CD4-positive, alpha-beta T cell treated with Interleukin-17A for 1 hour (primary cell): ENCODE data around the gene RNPEP.
"Not testable (repeated sequence)": the region's sequence is repeated elsewhere in the genome, so short reads cannot be mapped to it uniquely, and the experiment has no call there.

Experiments used
- DNase-seq: peaks from one replicate; pipeline ENCODE4 v3.0.0-alpha.2; 2020

RNPEP gene

DNA sequence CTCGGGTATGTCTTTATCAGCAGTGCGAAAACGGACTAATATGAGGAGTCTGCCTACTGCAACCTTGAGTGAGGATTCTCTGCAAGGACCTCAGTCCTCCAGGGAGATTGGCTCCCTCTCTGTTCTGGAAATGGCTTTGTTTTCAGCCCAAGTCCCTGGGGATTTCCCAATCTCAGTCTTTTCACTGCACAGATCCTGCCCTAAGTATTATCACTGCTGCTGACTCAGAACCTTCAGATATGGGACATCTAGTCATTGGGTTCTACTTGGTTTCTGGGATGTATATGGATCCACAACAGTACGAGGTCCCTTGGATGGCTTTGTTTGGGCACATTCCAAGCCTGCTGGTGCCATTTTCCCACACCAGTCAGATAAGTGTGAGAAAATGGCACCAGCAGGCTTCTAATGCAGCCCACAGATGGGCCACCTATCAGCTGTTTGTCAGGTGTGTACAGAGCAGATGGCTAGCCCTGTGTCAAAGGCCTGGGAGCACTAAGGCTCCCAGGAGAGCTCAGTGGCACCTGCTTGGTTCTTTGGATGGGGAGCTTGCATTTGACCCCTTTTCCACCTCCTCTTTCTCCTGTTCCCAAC is 55.4 kb downstream of the RNPEP start:
- no peak for DNase-seq

DNA sequence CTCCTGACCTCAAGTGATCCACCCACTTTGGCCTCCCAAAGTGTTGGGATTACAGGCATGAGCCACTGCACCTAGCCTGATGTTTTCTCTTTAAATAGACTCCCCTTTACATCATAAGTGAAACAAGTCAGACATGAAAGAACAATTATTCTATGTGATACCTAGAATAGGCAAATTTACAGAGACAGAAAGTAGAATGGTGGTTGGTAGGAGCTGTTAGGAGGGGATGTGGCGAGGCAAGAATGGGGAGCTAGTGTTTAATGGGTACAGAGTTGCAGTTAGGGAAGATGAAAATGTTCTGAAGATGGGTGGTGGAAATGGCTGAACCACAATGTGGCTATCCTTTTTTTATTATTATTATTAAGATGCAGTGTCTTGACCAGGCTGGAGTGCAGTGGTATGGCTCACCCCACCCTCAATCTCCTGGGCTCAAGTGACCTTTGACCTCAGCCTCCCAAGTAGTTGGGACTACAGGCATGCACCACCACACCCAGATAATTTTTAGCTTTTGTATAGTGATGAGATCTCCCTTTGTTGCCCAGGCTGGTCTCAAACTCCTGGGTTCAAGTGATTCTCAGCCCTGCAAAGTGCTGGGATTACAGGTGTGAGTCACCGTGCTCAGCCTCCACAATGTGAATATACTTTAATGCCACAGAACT is 56.4 kb downstream of the RNPEP start:
- DNase-seq, result no peak

DNA sequence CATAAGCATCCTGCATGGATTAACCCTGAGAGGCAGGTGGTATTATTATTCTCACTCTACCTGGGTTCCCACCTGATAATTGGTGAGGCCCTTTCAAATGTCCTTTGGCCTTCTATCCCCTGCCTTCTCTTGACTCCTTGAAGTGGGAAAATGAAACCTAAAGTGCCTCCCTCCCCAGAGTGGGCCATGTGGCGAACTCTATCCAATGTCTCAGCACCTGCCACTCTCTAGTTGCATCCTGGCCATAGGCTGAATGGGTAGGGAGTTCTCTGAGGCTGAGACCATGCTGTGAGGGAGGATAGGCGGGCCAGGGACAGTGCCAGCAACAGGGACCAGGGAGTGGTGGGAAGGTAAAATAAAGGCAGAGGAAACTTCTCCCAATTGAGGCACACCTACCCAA is 63.3 kb downstream of the RNPEP start:
- no peak for DNase-seq

DNA sequence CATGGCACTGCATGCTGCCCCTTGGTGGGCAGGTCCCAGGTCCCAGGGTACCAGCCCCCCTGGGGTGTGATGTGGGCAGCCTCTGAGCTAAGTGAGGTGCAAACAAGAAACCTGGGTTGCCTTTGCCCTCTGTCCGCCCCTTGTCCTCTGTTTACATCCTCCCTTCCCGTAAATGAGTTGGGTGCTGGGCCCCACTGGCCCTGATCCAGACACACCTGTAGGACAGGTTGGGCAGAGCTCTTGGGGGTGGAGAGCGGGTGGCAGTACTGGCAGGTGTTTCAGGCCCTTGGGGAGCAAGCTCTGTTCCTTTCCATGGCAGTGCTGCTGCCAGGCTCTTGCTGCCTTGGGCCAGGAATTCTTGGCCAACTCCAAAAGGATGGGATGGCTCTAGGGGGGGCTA is 63.8 kb downstream of the RNPEP start:
- DNase-seq, result no peak

DNA sequence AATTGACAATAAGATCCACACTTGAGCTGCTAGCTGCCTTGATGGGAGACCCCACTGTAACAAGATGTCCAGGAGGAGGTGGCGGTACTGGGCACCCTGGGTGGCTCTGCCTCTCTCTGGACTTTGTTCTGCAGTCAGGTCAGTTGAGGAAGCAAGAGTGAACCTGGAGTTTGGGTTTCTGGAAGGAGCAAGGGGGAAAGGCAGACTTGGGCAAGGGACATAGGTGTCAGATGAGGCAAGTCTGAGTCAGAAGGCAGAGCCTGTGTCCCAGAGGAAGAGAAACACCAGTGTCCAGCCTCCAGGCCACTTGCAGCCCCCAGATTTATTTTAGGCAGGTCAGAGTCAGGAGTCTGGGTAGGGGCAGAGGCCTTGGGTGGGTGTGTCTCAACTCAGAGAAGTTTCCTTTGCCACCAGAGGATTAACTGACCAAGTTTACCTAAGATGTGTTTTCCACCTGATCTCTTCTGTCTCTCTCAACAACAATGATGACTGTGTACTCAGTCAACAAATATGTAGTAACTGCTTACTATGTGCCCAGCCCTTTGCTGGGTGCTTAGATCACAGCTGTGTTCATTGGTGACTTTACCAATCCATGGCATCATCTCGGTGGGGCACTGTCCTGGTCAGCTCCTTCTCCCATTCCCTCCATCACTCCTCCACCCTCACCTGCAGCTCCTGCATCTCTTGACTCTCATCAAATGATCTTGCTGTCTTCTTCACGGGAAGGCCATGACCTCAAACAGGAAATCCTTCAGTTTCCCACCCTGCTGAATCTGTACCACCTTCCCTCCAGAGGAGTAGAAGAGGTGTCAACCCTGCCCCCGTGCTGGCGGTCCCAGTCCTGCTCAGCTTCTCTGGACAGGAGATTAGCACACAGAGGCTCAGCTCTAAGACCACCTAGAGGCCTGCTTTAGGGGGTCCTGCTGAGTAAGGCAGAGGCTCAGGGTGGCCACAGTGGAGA is 64.6 kb downstream of the RNPEP start:
- no peak for DNase-seq

DNA sequence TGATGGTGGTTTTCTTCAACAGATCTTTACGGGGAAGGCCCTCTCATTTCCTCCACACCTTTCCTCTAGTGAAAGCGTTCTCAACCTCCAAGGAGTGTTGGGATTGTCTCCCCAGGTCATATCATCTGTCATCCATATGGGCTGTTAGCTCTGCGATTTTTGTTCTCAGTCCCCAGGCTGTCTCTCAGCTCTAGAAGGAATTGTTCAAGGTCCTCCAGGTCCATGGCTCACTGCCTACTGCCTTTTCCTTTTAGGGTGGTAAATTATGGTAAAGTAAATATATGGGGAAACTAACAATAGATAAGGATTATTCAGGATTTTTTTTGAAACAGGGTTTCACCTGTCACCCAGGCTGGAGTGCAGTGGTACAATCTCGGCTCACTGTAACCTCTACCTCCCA is 65.5 kb downstream of the RNPEP start:
- DNase-seq, result no peak

DNA sequence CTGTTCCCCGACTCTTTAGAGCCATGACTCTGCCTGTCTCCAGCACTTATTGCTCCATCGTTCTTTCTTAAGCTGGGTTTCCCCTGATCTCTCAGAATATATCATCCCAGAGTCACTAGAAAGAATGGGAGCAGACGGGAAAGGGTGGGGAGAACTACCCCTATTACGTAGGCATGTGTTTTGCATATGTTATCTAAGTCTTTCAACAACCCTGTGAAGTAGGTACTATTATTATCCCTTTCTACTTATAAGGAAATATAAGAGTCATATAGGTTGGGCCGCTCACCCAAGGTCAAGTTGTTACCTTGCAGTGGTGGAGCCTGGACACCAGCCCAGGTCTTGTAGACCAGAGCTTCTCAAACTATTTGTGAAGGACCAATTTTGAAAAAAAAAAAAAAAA is 66.7 kb downstream of the RNPEP start:
- DNase-seq, result no peak

DNA sequence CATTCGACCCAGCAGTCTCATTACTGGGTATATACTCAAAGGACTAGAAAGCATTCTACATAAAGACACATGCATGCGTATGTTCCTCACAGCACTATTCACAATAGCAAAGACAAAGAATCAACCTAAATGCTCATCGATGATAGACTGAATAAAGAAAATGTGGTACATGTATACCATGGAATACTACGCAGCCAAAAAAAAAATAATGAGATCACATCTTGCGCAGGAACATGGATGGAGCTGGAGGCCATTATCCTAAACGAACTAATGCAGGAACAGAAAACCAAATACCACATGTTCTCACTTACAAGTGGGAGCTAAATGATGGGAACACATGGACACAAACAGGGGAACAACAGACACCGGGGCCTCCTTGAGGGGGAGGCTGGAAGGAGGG is 71.6 kb downstream of the RNPEP start:
- no peak for DNase-seq

DNA sequence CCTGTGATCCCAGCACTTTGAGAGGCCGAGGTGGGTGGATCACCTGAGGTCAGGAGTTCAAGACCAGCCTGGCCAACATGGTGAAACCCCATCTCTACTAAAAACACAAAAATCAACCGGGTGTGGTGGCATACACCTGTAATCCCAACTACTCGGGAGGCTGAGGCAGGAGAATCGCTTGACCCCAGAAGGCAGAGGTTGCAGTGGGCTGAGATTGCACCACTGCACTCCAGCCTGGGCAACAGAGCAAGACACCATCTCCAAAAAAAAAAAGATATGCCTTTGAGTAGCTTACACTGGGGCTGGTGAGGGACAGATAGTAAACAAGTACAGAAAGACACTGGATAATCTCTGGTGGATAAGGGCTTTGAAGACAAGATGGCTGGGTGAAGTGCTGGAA is 72.2 kb downstream of the RNPEP start:
- not testable (repeated sequence) for DNase-seq
